Mesendoderm (in vitro differentiated cells): Measurements from ENCODE around the gene ZBED2.

Experiments
- DNase-seq: peaks from one replicate; pipeline ENCODE4 v3.0.0; 2013
- H2AK5ac ChIP-seq: 2 replicates; pipeline ENCODE4 v1.6.1; 2013; ENCODE audit warnings: low read length, inconsistent platforms
- H2BK120ac ChIP-seq: 2 replicates; pipeline ENCODE4 v1.6.1; 2013; ENCODE audit warnings: low read depth, mild to moderate bottlenecking, low read length, moderate library complexity, mixed read lengths
- H2BK15ac ChIP-seq: replicated peaks from 2 replicates; pipeline ENCODE4 v1.6.1; 2013; ENCODE audit warnings: low read depth, mild to moderate bottlenecking, moderate library complexity
- H2BK5ac ChIP-seq: 2 replicates; pipeline ENCODE4 v1.6.1; 2013; ENCODE audit warnings: low read length, inconsistent platforms
- H3K18ac ChIP-seq: 2 replicates; pipeline ENCODE4 v1.6.1; 2013; ENCODE audit warnings: mild to moderate bottlenecking, low read length, mixed read lengths
- H3K23ac ChIP-seq: one replicate; pipeline ENCODE4 v1.6.1; 2013; ENCODE audit warnings: low read length
- H3K27ac ChIP-seq: 2 replicates; pipeline ENCODE4 v1.5.1; 2013; ENCODE audit warnings: low read depth, mild to moderate bottlenecking, inconsistent platforms, low read length, moderate library complexity
- H3K27me3 ChIP-seq: 2 replicates; pipeline ENCODE4 v1.6.1; 2013; ENCODE audit warnings: low read length, control low read depth, mild to moderate bottlenecking, inconsistent platforms; ENCODE audit not compliant: insufficient read depth, poor library complexity
- H3K36me3 ChIP-seq: 2 replicates; pipeline ENCODE4 v1.6.1; 2013; ENCODE audit warnings: low read length, inconsistent platforms; ENCODE audit not compliant: control insufficient read depth, insufficient read depth
- H3K4ac ChIP-seq: one replicate; pipeline ENCODE4 v1.6.1; 2013; ENCODE audit warnings: low read depth, mild to moderate bottlenecking, low read length, moderate library complexity
- H3K4me1 ChIP-seq: 2 replicates; pipeline ENCODE4 v1.6.1; 2013; ENCODE audit warnings: low read depth, low read length, inconsistent platforms; ENCODE audit not compliant: control insufficient read depth
- H3K4me2 ChIP-seq: 2 replicates; pipeline ENCODE4 v1.6.1; 2013; ENCODE audit warnings: low read length
- H3K4me3 ChIP-seq: 2 replicates; pipeline ENCODE4 v1.5.1; 2013; ENCODE audit warnings: mild to moderate bottlenecking, low read length
- H3K56ac ChIP-seq: one replicate; pipeline ENCODE4 v1.6.1; 2013; ENCODE audit warnings: low read length
- H3K79me1 ChIP-seq: 2 replicates; pipeline ENCODE4 v1.6.1; 2013; ENCODE audit warnings: low read length, inconsistent platforms
- H3K79me2 ChIP-seq: 2 replicates; pipeline ENCODE4 v1.6.1; 2013; ENCODE audit warnings: mild to moderate bottlenecking, low read length; ENCODE audit not compliant: control insufficient read depth, insufficient read depth
- H3K9ac ChIP-seq: 2 replicates; pipeline ENCODE4 v1.6.1; 2013; ENCODE audit warnings: low read length, inconsistent platforms
- H4K5ac ChIP-seq: one replicate; pipeline ENCODE4 v1.6.1; 2013; ENCODE audit warnings: low read length
- H4K8ac ChIP-seq: one replicate; pipeline ENCODE4 v1.6.1; 2013; ENCODE audit warnings: low read depth, mild to moderate bottlenecking, control low read depth, low read length, moderate library complexity
- WGBS: extraction: QIAGEN DNeasy Blood & Tissue Kit; methylation state at CpG from one replicate; pipeline ENCODE4 v1.1.7; 2013; ENCODE audit warnings: low lambda C conversion rate, missing lambda C conversion rate; ENCODE audit not compliant: insufficient coverage; ENCODE audit errors: extremely low coverage; 5-methylcytosine and 5-hydroxymethylcytosine counted together

ZBED2 gene

DNA sequence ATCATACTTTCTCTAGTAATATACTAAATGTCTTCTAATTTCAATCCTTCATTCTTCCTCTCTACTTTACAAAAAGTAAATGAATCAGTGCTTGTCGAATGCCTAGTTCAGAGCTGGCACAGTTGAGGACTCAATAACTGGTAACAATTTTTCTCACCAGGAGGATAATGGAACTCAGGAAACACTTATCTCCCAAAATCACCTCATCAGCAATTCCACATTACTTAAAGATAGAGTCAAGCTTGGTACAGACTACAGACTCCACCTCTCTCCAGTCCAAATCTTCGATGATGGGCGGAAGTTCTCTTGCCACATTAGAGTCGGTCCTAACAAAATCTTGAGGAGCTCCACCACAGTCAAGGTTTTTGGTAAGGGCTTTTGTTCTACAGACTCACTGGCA is 16.3 kb downstream of the ZBED2 start:
- H3K4me1 ChIP-seq = no peaks in the 10 kb centered on the region
- H3K18ac ChIP-seq = no peak overlapping the region
- H3K4ac ChIP-seq = no peak overlapping the region
- H3K36me3 ChIP-seq = no peaks in the 10 kb centered on the region
- no peak overlapping the region for H3K4me3 ChIP-seq
- no peak overlapping the region for H3K23ac ChIP-seq
- H2AK5ac ChIP-seq = no peak overlapping the region
- WGBS = no CpG with 5 or more reads among the region's 4 CpGs
- DNase-seq = no peak
- H2BK120ac ChIP-seq = no peak overlapping the region
- H2BK5ac ChIP-seq = no peak overlapping the region
- H3K27ac ChIP-seq = no peak overlapping the region
- H3K79me1 ChIP-seq = no peaks in the 10 kb centered on the region
- no peak overlapping the region for H3K56ac ChIP-seq
- no peak overlapping the region for H3K4me2 ChIP-seq
- no peak overlapping the region for H3K9ac ChIP-seq
- no peaks in the 10 kb centered on the region for H3K79me2 ChIP-seq
- H2BK15ac ChIP-seq = no peak overlapping the region
- H4K5ac ChIP-seq = no peak overlapping the region
- no peaks in the 10 kb centered on the region for H3K27me3 ChIP-seq
- no peak overlapping the region for H4K8ac ChIP-seq

DNA sequence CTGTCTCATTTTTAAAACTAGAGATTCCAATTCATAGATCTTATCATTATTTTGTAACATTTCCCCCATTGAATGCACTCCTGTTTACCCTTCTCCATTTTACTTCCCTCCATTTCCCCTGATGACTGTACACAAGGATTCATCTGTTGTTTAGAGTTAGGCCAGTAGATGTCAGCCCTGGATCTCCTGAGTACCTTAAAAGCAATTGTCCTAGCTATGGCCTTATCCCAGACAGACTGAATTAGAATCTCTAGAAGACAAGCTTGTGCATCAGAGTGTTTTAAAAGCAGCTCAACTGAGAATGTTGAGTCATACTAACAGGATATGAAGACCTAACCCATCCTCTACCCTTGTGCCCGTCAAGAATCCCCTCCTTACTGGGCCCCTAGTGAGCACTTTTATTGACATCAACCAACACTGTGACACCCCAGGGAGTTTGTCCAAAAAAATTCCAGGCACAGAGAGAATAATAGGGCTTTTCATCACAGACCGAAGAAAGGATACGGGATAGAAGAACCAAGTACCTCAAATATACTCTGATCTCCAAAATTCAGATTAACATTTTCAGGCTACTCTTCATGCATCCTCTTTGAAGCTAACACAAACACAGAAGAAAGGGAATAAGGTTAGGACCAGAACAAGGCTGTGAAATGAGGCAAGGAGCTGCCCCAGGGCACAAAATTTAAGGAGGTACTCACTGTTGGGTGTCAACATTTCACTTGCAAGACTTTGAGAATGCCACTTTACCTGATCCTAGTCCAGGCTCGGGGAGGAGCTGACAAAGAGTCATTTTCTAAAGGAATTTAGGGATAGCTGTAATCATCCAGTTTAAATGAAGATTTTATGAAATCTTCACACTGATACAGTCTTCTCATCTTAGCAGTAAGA is 17.1 kb downstream of the ZBED2 start:
- no peaks in the 10 kb centered on the region for H3K79me1 ChIP-seq
- peak; percentile 77 for DNase-seq
- no peak overlapping the region for H3K4me2 ChIP-seq
- no peaks in the 10 kb centered on the region for H3K27me3 ChIP-seq
- no peak overlapping the region for H2BK5ac ChIP-seq
- no peaks in the 10 kb centered on the region for H3K79me2 ChIP-seq
- no peak overlapping the region for H3K18ac ChIP-seq
- H3K4me3 ChIP-seq = no peak overlapping the region
- no peak overlapping the region for H3K56ac ChIP-seq
- no peaks in the 10 kb centered on the region for H3K4me1 ChIP-seq
- no peak overlapping the region for H4K5ac ChIP-seq
- no CpG with 5 or more reads among the region's 4 CpGs for WGBS
- no peak overlapping the region for H3K27ac ChIP-seq
- H2AK5ac ChIP-seq = no peak overlapping the region
- H3K9ac ChIP-seq = no peak overlapping the region
- no peak overlapping the region for H3K23ac ChIP-seq
- no peak overlapping the region for H2BK120ac ChIP-seq
- H3K4ac ChIP-seq = no peak overlapping the region
- no peak overlapping the region for H4K8ac ChIP-seq
- H2BK15ac ChIP-seq = no peak overlapping the region
- H3K36me3 ChIP-seq = no peaks in the 10 kb centered on the region

DNA sequence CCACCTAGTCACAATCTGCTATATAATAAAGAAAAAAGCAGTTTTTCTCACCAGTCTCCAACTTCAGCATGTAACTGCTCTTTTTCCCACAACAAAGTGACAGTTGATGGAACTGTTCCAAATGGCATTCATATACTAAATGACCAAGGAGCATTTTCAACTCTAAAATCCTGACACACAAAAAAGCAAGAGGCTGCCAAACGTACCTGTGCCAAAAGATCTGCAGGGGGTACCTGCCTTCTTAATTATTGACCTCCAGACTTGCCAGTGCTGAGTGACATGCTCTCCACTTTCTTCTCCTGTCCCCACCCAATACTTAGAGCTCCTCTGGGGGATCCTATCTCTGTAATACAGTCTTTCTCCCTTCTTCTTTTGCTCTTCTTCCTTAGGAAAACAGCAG is 18.0 kb downstream of the ZBED2 start:
- Histone ChIP-seq H3K27ac (no peak overlapping the region), H3K18ac (no peak overlapping the region), H3K27me3 (no peaks in the 10 kb centered on the region), H3K9ac (no peak overlapping the region), H3K4me2 (no peak overlapping the region), H2BK15ac (no peak overlapping the region), H3K56ac (no peak overlapping the region), H2BK5ac (no peak overlapping the region), H3K79me1 (no peaks in the 10 kb centered on the region), H2AK5ac (no peak overlapping the region), H3K4ac (no peak overlapping the region), H3K4me3 (no peak overlapping the region), H3K79me2 (no peaks in the 10 kb centered on the region), H3K23ac (no peak overlapping the region), H3K36me3 (no peaks in the 10 kb centered on the region), H2BK120ac (no peak overlapping the region), H4K5ac (no peak overlapping the region), H3K4me1 (no peaks in the 10 kb centered on the region), H4K8ac (no peak overlapping the region)
- WGBS = no CpG with 5 or more reads among the region's 1 CpG
- no peak for DNase-seq

DNA sequence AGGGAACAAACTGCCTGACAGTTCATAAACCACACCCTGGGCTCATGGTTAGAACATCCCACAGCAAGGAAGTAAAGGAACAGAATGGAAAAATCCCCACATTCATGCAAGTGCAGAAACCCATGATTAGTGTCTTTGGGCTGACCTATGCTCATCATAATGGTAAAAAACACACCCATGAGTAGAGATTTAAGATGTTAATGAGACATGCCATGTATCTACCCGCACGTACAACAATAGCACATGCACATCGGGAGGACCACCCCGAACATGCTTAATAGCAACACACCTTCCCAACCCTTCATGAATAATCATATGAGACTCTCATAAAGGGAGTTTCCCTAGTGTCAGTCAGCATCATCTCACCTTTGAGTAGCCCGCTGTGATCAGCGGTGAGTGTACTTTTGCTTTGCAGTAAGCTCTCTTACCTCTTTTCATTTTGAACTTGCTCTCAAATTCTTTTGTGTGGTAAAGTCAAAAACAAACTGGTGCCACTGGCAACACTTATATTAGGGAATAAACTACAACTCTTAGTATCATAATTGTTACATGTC is 23.2 kb downstream of the ZBED2 start:
- H4K5ac ChIP-seq = no peak overlapping the region
- H4K8ac ChIP-seq = no peak overlapping the region
- H3K23ac ChIP-seq = no peak overlapping the region
- H3K36me3 ChIP-seq = no peaks in the 10 kb centered on the region
- DNase-seq = no peak
- no CpG with 5 or more reads among the region's 6 CpGs for WGBS
- no peaks in the 10 kb centered on the region for H3K27me3 ChIP-seq
- H3K4me2 ChIP-seq = no peak overlapping the region
- H2BK15ac ChIP-seq = no peak overlapping the region
- H3K9ac ChIP-seq = no peak overlapping the region
- no peak overlapping the region for H2AK5ac ChIP-seq
- H2BK120ac ChIP-seq = no peak overlapping the region
- H3K18ac ChIP-seq = no peak overlapping the region
- no peaks in the 10 kb centered on the region for H3K79me2 ChIP-seq
- H3K79me1 ChIP-seq = no peaks in the 10 kb centered on the region
- H3K4me3 ChIP-seq = no peak overlapping the region
- H3K4ac ChIP-seq = no peak overlapping the region
- H3K4me1 ChIP-seq = no peaks in the 10 kb centered on the region
- no peak overlapping the region for H3K27ac ChIP-seq
- H3K56ac ChIP-seq = no peak overlapping the region
- no peak overlapping the region for H2BK5ac ChIP-seq

DNA sequence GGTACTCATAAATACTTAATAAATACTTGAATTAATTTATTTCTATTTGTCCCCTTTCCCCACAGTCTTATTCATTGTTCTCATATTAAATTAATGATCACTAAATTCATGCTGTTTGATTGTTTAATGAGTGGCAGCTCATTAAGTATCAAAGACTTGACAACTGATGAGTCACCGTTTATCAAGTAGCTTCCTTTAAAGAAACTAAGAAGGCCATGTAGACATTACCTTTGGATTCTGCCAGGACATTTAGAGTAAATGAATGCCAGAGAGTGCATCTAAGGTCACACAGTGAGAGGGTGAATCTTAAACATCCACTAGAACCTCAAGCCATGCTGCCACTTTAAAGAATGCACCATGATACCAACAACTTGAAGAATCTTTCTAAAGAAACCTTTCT is 23.9 kb downstream of the ZBED2 start:
- no peak overlapping the region for H3K4me3 ChIP-seq
- no peaks in the 10 kb centered on the region for H3K36me3 ChIP-seq
- no peak overlapping the region for H3K56ac ChIP-seq
- no peak overlapping the region for H3K4ac ChIP-seq
- H3K27me3 ChIP-seq = no peaks in the 10 kb centered on the region
- no peak overlapping the region for H2BK15ac ChIP-seq
- no peak overlapping the region for H3K23ac ChIP-seq
- no peaks in the 10 kb centered on the region for H3K4me1 ChIP-seq
- DNase-seq = no peak
- H3K79me1 ChIP-seq = no peaks in the 10 kb centered on the region
- no peak overlapping the region for H3K4me2 ChIP-seq
- H2BK120ac ChIP-seq = no peak overlapping the region
- no peak overlapping the region for H4K8ac ChIP-seq
- WGBS = no CpG with 5 or more reads among the region's 1 CpG
- no peak overlapping the region for H2AK5ac ChIP-seq
- H3K27ac ChIP-seq = no peak overlapping the region
- H2BK5ac ChIP-seq = no peak overlapping the region
- H3K18ac ChIP-seq = no peak overlapping the region
- H3K79me2 ChIP-seq = no peaks in the 10 kb centered on the region
- H3K9ac ChIP-seq = no peak overlapping the region
- H4K5ac ChIP-seq = no peak overlapping the region
